Tibial artery (tissue), 4 donors: Measurements from ENCODE around the gene ARHGAP28.

Source experiments
- DNase-seq, 2 donors: peaks; one replicate each; pipeline ENCODE4 v3.0.0-alpha.2; 2019
- H3K27ac ChIP-seq, 2 donors: fragments of 200-600 bp; sonication (generic) in 1 of 2; 1 replicate in 1 of 2; 2 replicates in 1 of 2; pipeline ENCODE4 v1.5.1; 2018 to 2019; ENCODE audit warnings: mild to moderate bottlenecking in 1 of 2
- H3K27me3 ChIP-seq, 2 donors: fragments of 200-600 bp; sonication (generic) in 1 of 2; one replicate each; pipeline versions ENCODE4 v1.5.1 to v1.6.0; 2016 to 2019
- H3K36me3 ChIP-seq, 3 donors: fragments of 200-600 bp; sonication (generic) in 2 of 3; one replicate each; pipeline ENCODE4 v1.5.1; 2016 to 2019; ENCODE audit warnings: mild to moderate bottlenecking in 2 of 3
- H3K4me1 ChIP-seq, 4 donors: fragments of 200-600 bp; sonication (generic) in 2 of 4; 1 replicate in 3 of 4; 2 replicates in 1 of 4; pipeline ENCODE4 v1.5.1; 2016 to 2019
- H3K4me3 ChIP-seq, 2 donors: fragments of 200-600 bp; sonication (generic) in 1 of 2; 1 replicate in 1 of 2; 2 replicates in 1 of 2; pipeline ENCODE4 v1.5.1; 2018 to 2019; ENCODE audit warnings: mild to moderate bottlenecking in 2 of 2
- H3K9me3 ChIP-seq, 3 donors: fragments of 200-600 bp; sonication (generic) in 1 of 3; one replicate each; pipeline ENCODE4 v1.5.1; 2016 to 2019
- intact Hi-C: fragments of 100-400 bp; cut with DNase I; formaldehyde crosslinking; loops from one replicate; pipeline ENCODE4 v1.15.0; 2023; ENCODE audit warnings: low total_unique reads
- TF ChIP-seq, protein P1 (sequence below), 2 experiments: fragments of 200-600 bp in 1 of 2; fragments of 450-650 bp in 1 of 2; IDR thresholded peaks; one replicate each; pipeline ENCODE4 v1.5.1; 2017 to 2019; ENCODE audit warnings: antibody characterized with exemption in 2 of 2, mild to moderate bottlenecking in 1 of 2, moderate library complexity in 1 of 2

The ARHGAP28 gene

DNA sequence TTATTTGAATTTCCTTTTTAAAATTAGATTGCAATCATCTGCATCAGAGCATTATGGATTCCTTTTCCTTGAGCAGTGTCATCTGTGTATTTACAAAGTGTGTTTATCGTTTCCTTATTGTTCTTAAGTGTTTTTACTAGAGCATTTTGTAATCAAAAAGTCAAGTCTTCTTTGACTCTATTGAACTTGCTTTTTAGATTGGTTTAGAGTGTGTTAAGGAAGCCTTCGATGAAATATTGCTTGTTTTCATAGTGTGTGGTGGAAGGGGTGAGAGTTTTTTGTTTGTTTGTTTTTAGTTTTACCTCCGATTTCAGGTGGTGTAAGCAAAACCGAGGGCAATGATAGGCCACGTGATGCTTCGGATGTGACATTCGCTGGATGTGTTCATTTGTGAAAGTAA, 45.7 kb downstream of the ARHGAP28 start:
- intact Hi-C loops = no loop called here
- H3K4me1 ChIP-seq = no peaks in the 10 kb centered on the region
- H3K9me3 ChIP-seq = no peaks in the 10 kb centered on the region
- no peaks in the 10 kb centered on the region for H3K27me3 ChIP-seq
- no peak overlapping the region for H3K4me3 ChIP-seq
- no peak overlapping the region for H3K27ac ChIP-seq
- no peaks in the 10 kb centered on the region for H3K36me3 ChIP-seq
- DNase-seq = no peak
- TF ChIP-seq, protein P1, sequence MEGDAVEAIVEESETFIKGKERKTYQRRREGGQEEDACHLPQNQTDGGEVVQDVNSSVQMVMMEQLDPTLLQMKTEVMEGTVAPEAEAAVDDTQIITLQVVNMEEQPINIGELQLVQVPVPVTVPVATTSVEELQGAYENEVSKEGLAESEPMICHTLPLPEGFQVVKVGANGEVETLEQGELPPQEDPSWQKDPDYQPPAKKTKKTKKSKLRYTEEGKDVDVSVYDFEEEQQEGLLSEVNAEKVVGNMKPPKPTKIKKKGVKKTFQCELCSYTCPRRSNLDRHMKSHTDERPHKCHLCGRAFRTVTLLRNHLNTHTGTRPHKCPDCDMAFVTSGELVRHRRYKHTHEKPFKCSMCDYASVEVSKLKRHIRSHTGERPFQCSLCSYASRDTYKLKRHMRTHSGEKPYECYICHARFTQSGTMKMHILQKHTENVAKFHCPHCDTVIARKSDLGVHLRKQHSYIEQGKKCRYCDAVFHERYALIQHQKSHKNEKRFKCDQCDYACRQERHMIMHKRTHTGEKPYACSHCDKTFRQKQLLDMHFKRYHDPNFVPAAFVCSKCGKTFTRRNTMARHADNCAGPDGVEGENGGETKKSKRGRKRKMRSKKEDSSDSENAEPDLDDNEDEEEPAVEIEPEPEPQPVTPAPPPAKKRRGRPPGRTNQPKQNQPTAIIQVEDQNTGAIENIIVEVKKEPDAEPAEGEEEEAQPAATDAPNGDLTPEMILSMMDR (IDR thresholded peaks at IDR 0.05) = no peak

DNA sequence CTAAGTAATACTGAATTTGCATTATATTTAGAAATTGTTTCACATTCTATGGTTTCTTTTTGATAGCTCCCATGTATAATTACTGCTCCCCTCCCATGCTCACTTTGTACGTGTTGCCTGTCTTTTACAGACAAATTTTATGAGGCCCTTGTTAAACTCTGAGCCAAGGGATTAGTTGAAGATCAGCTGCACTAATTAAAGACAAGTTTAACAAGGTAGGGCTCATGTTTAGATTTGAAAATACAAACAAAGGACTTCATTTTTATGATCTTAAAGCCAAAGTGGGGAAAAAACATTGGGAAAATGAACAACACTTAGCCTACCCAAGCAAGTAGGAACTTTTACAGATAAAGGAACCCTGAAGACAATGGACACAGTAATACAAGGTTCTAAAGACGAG, 46.2 kb downstream of the ARHGAP28 start:
- TF ChIP-seq, protein P1 (IDR thresholded peaks at IDR 0.05) = no peak
- no peaks in the 10 kb centered on the region for H3K4me1 ChIP-seq
- H3K9me3 ChIP-seq = no peaks in the 10 kb centered on the region
- intact Hi-C loops = no loop called here
- no peak for DNase-seq
- H3K27ac ChIP-seq = no peak overlapping the region
- no peak overlapping the region for H3K4me3 ChIP-seq
- no peaks in the 10 kb centered on the region for H3K36me3 ChIP-seq
- no peaks in the 10 kb centered on the region for H3K27me3 ChIP-seq

DNA sequence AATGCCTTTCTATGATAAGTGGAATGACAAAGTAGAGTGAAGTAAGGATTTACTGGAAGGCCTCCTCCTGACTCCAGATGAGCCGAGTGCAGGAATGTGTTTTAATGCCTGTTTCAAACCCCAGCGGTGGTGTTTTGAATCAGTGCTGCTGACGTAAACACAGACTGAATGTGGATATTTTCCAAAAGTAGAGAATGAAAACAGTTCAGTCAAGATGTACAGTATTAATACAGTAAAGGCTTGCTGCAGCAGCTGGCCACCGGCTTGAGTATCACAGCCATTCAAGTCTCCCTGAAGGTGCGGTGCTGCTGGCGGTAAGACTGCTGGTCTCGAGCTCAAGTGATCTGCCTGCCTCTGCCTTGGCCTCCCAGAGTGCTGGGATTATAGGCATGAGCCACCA, 46.7 kb downstream of the ARHGAP28 start:
- TF ChIP-seq, protein P1 (IDR thresholded peaks at IDR 0.05) = no peak
- Histone ChIP-seq H3K4me1 (peaks cover 0 to 3% (median 0%) of the 10 kb centered on the region in 4 donors), H3K9me3 (no peaks in the 10 kb centered on the region), H3K27me3 (no peaks in the 10 kb centered on the region), H3K27ac (no peak overlapping the region), H3K36me3 (no peaks in the 10 kb centered on the region), H3K4me3 (no peak overlapping the region)
- intact Hi-C loops = no loop called here
- DNase-seq = no peak

DNA sequence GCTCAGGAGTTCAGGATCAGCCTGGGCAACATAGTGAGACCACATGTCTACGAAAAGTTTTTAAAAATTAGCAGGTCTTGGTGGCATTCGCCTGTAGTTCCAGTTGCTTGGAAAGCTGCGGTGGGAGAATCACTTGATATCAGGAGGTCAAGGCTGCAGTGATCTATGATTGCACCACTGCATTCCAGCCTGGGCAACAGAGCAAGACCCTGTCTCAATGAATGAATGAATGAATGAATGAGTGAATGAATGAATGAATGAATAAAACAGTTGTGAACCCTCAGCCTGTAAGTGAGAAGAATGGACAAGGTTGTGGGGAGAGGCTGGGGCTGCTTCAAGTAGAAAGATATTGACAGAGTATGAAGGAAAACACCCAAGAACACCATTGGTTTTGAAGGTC, 48.0 kb downstream of the ARHGAP28 start:
- Histone ChIP-seq H3K27me3 (no peaks in the 10 kb centered on the region), H3K4me3 (no peak overlapping the region), H3K27ac (no peak overlapping the region), H3K36me3 (no peaks in the 10 kb centered on the region), H3K9me3 (no peaks in the 10 kb centered on the region), H3K4me1 (peaks cover 0 to 13% (median 2%) of the 10 kb centered on the region in 4 donors)
- no peak for DNase-seq
- TF ChIP-seq, protein P1 (IDR thresholded peaks at IDR 0.05) = no peak
- intact Hi-C loops = no loop called here

DNA sequence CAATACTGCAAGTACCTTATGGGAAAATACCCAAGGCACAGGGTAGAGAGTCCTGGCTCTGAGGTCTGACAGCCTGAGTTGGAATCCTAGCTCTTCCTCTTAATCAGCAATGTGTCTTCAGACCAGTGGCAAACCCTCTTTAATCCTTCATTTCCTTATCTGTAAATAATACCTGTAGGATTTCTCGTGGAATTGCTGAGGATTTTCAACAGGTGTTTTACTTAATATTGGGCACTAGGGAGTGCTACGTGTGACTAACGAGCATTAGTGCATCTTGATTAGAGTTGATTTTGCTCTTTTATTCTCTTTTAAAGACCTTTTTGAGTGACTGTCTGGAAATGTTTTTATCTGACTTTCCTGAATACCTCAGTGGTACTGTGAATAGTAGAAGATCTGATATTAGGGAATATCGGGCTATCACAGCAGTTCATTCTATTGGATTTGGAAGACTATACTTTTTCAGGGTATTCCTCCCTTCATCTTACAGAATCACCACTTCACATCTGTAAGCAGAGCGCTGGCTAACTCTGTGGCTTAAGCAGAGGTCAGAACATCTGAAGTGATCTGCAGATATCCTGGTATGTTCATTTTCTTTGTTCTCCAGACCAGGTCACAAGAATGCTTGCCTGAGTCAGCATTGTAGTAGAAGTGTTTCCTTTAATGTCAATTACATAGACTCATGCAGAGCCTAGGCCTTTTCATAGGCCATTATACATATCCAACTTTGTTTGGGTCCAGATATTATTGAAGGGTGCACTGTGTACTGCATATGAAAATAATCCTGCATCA, 49.1 kb downstream of the ARHGAP28 start:
- Histone ChIP-seq H3K36me3 (no peaks in the 10 kb centered on the region), H3K9me3 (no peaks in the 10 kb centered on the region), H3K27me3 (no peaks in the 10 kb centered on the region), H3K4me3 (no peak overlapping the region), H3K27ac (no peak overlapping the region), H3K4me1 (peaks cover 0 to 13% (median 2%) of the 10 kb centered on the region in 4 donors)
- TF ChIP-seq, protein P1 (IDR thresholded peaks at IDR 0.05) = no peak
- no peak for DNase-seq
- intact Hi-C loops = no loop called here
